Suprapubic skin (tissue), 4 donors: Measurements from ENCODE around the gene PRDX6. TPM values are rescaled to one million over a fixed set of nuclear protein-coding genes. Genes with fewer than 3 reads are reported as not detected.

Experiments used
- DNase-seq, 2 donors: peaks; one replicate each; pipeline ENCODE4 v3.0.0-alpha.2; 2019; ENCODE audit warnings: low spot score in 2 of 2
- H3K27ac ChIP-seq: fragments of 200-600 bp; sonication (generic); one replicate; pipeline ENCODE4 v1.5.1; 2019
- H3K27me3 ChIP-seq: fragments of 200-600 bp; sonication (generic); one replicate; pipeline ENCODE4 v1.5.1; 2019
- H3K36me3 ChIP-seq: fragments of 200-600 bp; sonication (generic); one replicate; pipeline ENCODE4 v1.5.1; 2019
- H3K4me1 ChIP-seq: fragments of 200-600 bp; sonication (generic); one replicate; pipeline ENCODE4 v1.5.1; 2019
- H3K4me3 ChIP-seq: fragments of 200-600 bp; sonication (generic); one replicate; pipeline ENCODE4 v1.5.1; 2019; ENCODE audit warnings: mild to moderate bottlenecking
- H3K9me3 ChIP-seq: fragments of 200-600 bp; sonication (generic); one replicate; pipeline ENCODE4 v1.5.1; 2019
- CTCF ChIP-seq, 2 donors: fragments of 200-600 bp in 1 of 2; fragments of 450-650 bp in 1 of 2; sonication (generic) in 1 of 2; IDR thresholded peaks; one replicate each; pipeline ENCODE4 v1.5.1; 2016 to 2019; ENCODE audit warnings: antibody characterized with exemption in 2 of 2, mild to moderate bottlenecking in 1 of 2, moderate library complexity in 1 of 2
- EP300 ChIP-seq: sonication (generic); formaldehyde crosslinking; IDR thresholded peaks from one replicate; pipeline ENCODE4 v1.6.1; 2017; ENCODE audit warnings: antibody characterized with exemption
- POLR2A ChIP-seq, 2 donors: fragments of 450-650 bp; IDR thresholded peaks; one replicate each; pipeline ENCODE4 v1.6.1; 2017; ENCODE audit warnings: antibody characterized with exemption in 2 of 2, mild to moderate bottlenecking in 2 of 2, moderate library complexity in 2 of 2
- POLR2AphosphoS5 ChIP-seq, 3 donors: sonication (generic); formaldehyde crosslinking; IDR thresholded peaks; one replicate each; pipeline ENCODE4 v1.6.1; 2017; ENCODE audit warnings: antibody characterized with exemption in 3 of 3
- WGBS: methylation state at CpG from one replicate; pipeline ENCODE4 v1.1.5; 2018; 5-methylcytosine and 5-hydroxymethylcytosine counted together
- total RNA-seq, 4 donors: library from RNA; depleted of rRNA; stranded (reverse); fragments of >200 nt; gene quantifications; one replicate each; pipeline ENCODE4 v1.1.0, GENCODE V29; 2016

Gene PRDX6
- total RNA-seq, 4 donors from 2014 or later, result 151 to 223 (median 190) TPM

GRCh38 chr1:173432331-173432730, 44.8 kb upstream of the PRDX6 start:
- H3K9me3 ChIP-seq, result no peaks in the 10 kb centered on the region
- peaks cover 26% of the 10 kb centered on the region for H3K4me1 ChIP-seq
- H3K4me3 ChIP-seq, result no peak overlapping the region
- H3K36me3 ChIP-seq, result no peaks in the 10 kb centered on the region
- 92% methylated on average over 2 of the region's 2 CpGs for WGBS
- no peak overlapping the region for H3K27ac ChIP-seq
- no peaks in the 10 kb centered on the region for H3K27me3 ChIP-seq
- no peak for DNase-seq
- no peak for TF ChIP-seq POLR2A (IDR thresholded peaks at IDR 0.05)
- no peak for TF ChIP-seq CTCF (IDR thresholded peaks at IDR 0.05)
- no peak for TF ChIP-seq EP300
- no peak for TF ChIP-seq POLR2AphosphoS5 (IDR thresholded peaks at IDR 0.05)

DNA sequence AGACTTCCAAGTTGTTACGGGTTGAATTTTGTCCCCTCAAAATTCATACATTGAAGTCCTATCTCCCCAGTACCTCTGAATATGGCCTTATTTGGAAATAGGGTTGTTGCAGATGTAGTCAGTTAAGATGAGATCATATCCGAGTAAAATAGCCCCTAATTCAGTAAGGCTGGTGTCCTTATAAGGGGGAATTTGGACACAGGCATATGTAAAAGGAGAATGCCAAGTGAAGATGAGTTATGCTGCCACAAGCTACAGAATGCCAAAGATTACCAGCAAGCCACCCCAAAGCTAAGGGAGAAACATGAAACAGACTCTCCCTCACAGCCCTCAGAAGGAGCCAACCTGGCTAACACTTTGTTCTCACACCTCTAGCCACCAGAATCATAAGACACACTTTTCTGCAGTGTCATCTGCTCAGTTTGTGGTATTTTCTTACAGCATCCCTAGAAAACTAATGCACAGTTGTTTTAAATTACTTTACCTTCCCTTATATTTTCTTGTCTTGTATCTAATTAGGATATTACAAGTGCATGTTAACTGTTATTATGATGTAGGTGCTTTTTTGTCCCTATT, 43.3 kb upstream of the PRDX6 start:
- Histone ChIP-seq H3K4me1 (peaks cover 25% of the 10 kb centered on the region), H3K4me3 (no peak overlapping the region), H3K36me3 (no peaks in the 10 kb centered on the region), H3K27me3 (no peaks in the 10 kb centered on the region), H3K9me3 (no peaks in the 10 kb centered on the region), H3K27ac (no peak overlapping the region)
- no peak for DNase-seq
- no peak for TF ChIP-seq POLR2AphosphoS5 (IDR thresholded peaks at IDR 0.05)
- TF ChIP-seq CTCF (IDR thresholded peaks at IDR 0.05), result no peak
- no peak for TF ChIP-seq POLR2A (IDR thresholded peaks at IDR 0.05)
- TF ChIP-seq EP300, result no peak
- 92% methylated on average over 2 of the region's 2 CpGs for WGBS

GRCh38 chr1:173436841-173437428, 40.2 kb upstream of the PRDX6 start:
- no peaks in the 10 kb centered on the region for H3K36me3 ChIP-seq
- H3K9me3 ChIP-seq, result no peaks in the 10 kb centered on the region
- no peak overlapping the region for H3K27ac ChIP-seq
- no peak for DNase-seq
- no peak for TF ChIP-seq POLR2AphosphoS5 (IDR thresholded peaks at IDR 0.05)
- no peak for TF ChIP-seq EP300
- no peak for TF ChIP-seq CTCF (IDR thresholded peaks at IDR 0.05)
- TF ChIP-seq POLR2A (IDR thresholded peaks at IDR 0.05), result no peak
- 100% methylated on average over 5 of the region's 5 CpGs for WGBS
- H3K4me3 ChIP-seq, result no peak overlapping the region
- no peaks in the 10 kb centered on the region for H3K4me1 ChIP-seq
- no peaks in the 10 kb centered on the region for H3K27me3 ChIP-seq

GRCh38 chr1:173438675-173439074, 38.5 kb upstream of the PRDX6 start:
- Histone ChIP-seq H3K27me3 (no peaks in the 10 kb centered on the region), H3K4me1 (no peaks in the 10 kb centered on the region), H3K27ac (no peak overlapping the region), H3K36me3 (no peaks in the 10 kb centered on the region), H3K9me3 (no peaks in the 10 kb centered on the region), H3K4me3 (no peak overlapping the region)
- no peak for TF ChIP-seq POLR2AphosphoS5 (IDR thresholded peaks at IDR 0.05)
- TF ChIP-seq EP300, result no peak
- no peak for TF ChIP-seq CTCF (IDR thresholded peaks at IDR 0.05)
- no peak for TF ChIP-seq POLR2A (IDR thresholded peaks at IDR 0.05)
- 30% methylated on average over 2 of the region's 2 CpGs for WGBS
- DNase-seq, result no peak

GRCh38 chr1:173440430-173440829, 36.7 kb upstream of the PRDX6 start:
- WGBS, result 94% methylated on average over 1 of the region's 1 CpG
- no peak for TF ChIP-seq EP300
- TF ChIP-seq POLR2A (IDR thresholded peaks at IDR 0.05), result no peak
- no peak for TF ChIP-seq POLR2AphosphoS5 (IDR thresholded peaks at IDR 0.05)
- TF ChIP-seq CTCF (IDR thresholded peaks at IDR 0.05), result no peak
- no peak for DNase-seq
- Histone ChIP-seq H3K36me3 (no peaks in the 10 kb centered on the region), H3K27ac (no peak overlapping the region), H3K9me3 (no peaks in the 10 kb centered on the region), H3K4me3 (no peak overlapping the region), H3K4me1 (no peaks in the 10 kb centered on the region), H3K27me3 (no peaks in the 10 kb centered on the region)
